ENCODE results near the gene IFT22.
"Not testable (repeated sequence)": the region's sequence is repeated elsewhere in the genome, so short reads cannot be mapped to it uniquely, and the experiment has no call there.

Gene IFT22

GRCh38 chr7:101308245-101309085, 13.1 kb downstream of the IFT22 start:
- no peak for DNase-seq (ENCODE audit: low spot score)

GRCh38 chr7:101306307-101306706, 15.3 kb downstream of the IFT22 start:
- DNase-seq (ENCODE audit: low spot score), result no peak

- DNase-seq (ENCODE audit: low spot score), result no peak
Measured at GRCh38 chr7:101303102-101303701, 18.4 kb downstream of the IFT22 start.

- DNase-seq (ENCODE audit: low spot score), result no peak
Measured at GRCh38 chr7:101302641-101303101, 18.9 kb downstream of the IFT22 start.

- DNase-seq (ENCODE audit: low spot score), result no peak
Measured at GRCh38 chr7:101300465-101301376, 20.9 kb downstream of the IFT22 start.

- no peak for DNase-seq (ENCODE audit: low spot score)
Measured at GRCh38 chr7:101299511-101300464, 21.8 kb downstream of the IFT22 start.

- DNase-seq (ENCODE audit: low spot score), result no peak
Measured at GRCh38 chr7:101294832-101295121, 26.8 kb downstream of the IFT22 start.

GRCh38 chr7:101294039-101294831, 27.4 kb downstream of the IFT22 start:
- no peak for DNase-seq (ENCODE audit: low spot score)

- DNase-seq (ENCODE audit: low spot score), result not testable (repeated sequence)
Measured at GRCh38 chr7:101293069-101294021, 28.3 kb downstream of the IFT22 start.

- DNase-seq (ENCODE audit: low spot score), result not testable (repeated sequence)
Measured at GRCh38 chr7:101292566-101292965, 29.0 kb downstream of the IFT22 start.

- not testable (repeated sequence) for DNase-seq (ENCODE audit: low spot score)
Measured at GRCh38 chr7:101290186-101291037, 31.2 kb downstream of the IFT22 start.

- not testable (repeated sequence) for DNase-seq (ENCODE audit: low spot score)
Measured at GRCh38 chr7:101289687-101290086, 31.9 kb downstream of the IFT22 start.

- DNase-seq (ENCODE audit: low spot score), result no peak
Measured at GRCh38 chr7:101288439-101288838, 33.2 kb downstream of the IFT22 start.

GRCh38 chr7:101287032-101287431, 34.6 kb downstream of the IFT22 start:
- DNase-seq (ENCODE audit: low spot score), result no peak

GRCh38 chr7:101285880-101286279, 35.7 kb downstream of the IFT22 start:
- DNase-seq (ENCODE audit: low spot score), result not testable (repeated sequence)

GRCh38 chr7:101285171-101285570, 36.4 kb downstream of the IFT22 start:
- no peak for DNase-seq (ENCODE audit: low spot score)

- not testable (repeated sequence) for DNase-seq (ENCODE audit: low spot score)
Measured at GRCh38 chr7:101280912-101281311, 40.7 kb downstream of the IFT22 start.
